Choroid plexus epithelial cell (primary cell): Measurements from ENCODE around the gene SERTAD2.

Experiments
- DNase-seq: peaks from one replicate; pipeline ENCODE4 v3.0.0-alpha.2; 2010; ENCODE audit warnings: low read depth
- H3K4me3 ChIP-seq: 2 replicates; pipeline ENCODE4 v1.5.1; 2011; ENCODE audit warnings: low read depth, mild to moderate bottlenecking, control low read depth, low read length, moderate library complexity
- TF ChIP-seq, protein P1 (sequence below): conservative IDR thresholded peaks from 2 replicates; pipeline ENCODE4 v1.5.1; 2011; ENCODE audit warnings: low read depth, mild to moderate bottlenecking, control low read depth, inconsistent platforms, low read length, moderate library complexity

Gene SERTAD2

DNA sequence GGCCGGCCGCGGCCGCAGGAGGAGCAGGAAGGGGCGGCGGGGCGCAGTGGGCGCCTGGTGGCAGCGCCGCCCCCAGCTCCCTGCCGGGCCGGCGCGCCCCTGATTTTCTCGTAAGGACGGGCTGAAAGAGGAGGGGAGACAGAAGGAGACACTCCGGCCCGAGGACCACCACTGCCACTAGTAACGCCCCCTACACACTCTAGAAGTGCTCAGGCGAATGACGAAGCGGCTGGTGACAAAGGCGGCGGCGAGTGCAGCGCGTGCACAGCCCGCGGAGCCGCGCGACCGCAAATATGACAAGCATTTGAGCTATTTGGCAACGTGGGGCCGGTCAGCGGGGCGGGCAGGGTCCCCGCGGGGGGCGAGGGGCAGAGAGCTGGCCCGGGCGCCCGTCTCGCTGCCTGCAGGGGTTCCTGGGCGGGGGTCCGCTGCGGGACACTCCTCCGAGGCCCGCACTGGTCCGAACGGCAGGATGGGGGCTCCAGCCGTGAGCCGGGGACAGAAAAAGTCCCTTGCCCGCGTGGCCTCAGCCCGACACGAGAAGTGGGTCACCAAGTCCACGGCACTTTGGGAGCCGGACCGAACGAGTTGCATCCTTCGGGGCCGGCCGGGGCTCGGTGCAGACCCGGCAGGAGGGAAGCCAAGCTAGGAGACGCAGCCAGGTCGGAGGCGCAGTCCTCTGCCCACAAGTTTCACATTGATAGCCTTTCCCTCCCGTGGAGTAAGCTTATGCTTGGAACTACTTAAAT is 524 bp upstream of the SERTAD2 start:
- peak; percentile 75 for DNase-seq
- TF ChIP-seq, protein P1, sequence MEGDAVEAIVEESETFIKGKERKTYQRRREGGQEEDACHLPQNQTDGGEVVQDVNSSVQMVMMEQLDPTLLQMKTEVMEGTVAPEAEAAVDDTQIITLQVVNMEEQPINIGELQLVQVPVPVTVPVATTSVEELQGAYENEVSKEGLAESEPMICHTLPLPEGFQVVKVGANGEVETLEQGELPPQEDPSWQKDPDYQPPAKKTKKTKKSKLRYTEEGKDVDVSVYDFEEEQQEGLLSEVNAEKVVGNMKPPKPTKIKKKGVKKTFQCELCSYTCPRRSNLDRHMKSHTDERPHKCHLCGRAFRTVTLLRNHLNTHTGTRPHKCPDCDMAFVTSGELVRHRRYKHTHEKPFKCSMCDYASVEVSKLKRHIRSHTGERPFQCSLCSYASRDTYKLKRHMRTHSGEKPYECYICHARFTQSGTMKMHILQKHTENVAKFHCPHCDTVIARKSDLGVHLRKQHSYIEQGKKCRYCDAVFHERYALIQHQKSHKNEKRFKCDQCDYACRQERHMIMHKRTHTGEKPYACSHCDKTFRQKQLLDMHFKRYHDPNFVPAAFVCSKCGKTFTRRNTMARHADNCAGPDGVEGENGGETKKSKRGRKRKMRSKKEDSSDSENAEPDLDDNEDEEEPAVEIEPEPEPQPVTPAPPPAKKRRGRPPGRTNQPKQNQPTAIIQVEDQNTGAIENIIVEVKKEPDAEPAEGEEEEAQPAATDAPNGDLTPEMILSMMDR = no peak
- peak overlapping the region; percentile 73 for H3K4me3 ChIP-seq

GRCh38 chr2:64652231-64653108 is 1.2 kb downstream of the SERTAD2 start:
- peak; percentile 54 for DNase-seq
- TF ChIP-seq, protein P1 = no peak
- peak overlapping the region; percentile 73 for H3K4me3 ChIP-seq

DNA sequence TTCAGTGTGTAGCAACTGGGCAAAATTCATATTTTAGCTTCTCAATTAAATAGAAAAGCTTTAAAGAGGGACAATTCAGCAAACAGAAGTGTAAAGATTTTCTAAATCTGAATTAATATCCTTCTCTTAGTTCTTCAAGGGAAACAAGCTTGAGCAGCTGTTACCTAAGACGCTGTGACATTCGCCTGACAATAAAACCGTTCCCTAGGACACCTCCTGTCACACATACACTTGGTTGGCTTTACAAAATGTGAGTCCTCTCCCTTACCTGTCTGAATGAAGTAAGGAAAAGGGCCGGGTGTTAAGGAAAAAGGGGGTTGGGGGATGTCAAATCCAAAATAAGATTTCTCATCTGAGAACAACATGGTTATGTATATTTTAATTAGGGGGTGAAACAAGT is 2.1 kb downstream of the SERTAD2 start:
- TF ChIP-seq, protein P1 = no peak
- H3K4me3 ChIP-seq = no peak overlapping the region

DNA sequence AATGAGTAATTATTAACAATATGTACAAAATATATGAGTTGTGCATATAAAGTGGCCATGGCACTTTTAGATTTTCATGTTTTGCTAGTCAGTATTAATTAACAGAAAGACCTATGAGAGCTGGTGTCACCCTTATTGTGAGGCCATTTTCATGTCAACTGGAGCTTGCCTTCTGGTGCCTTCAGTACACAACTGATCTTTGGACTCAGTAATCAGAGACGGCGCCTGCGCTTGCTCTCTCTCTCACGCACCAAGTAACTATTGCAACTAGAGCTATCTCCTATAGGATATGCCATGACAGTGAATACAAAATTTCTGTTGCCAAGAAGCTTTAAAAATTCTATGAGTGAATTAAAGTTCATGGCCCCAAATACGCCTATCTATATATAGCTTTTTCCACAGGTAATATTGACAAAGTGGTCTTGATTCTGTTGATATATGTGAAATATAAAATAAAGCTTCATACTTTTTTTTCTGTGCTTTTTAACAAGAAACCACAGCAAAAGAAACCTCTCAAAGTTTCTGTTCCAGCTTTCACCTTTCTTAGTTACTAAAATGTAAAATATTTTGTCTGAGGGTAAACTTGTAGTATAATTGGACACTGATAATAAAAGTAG is 2.9 kb downstream of the SERTAD2 start:
- no peak for DNase-seq
- H3K4me3 ChIP-seq = no peak overlapping the region
- TF ChIP-seq, protein P1 = no peak

More for the DNA sequence above, 2.1 kb downstream of the SERTAD2 start:
- no peak for DNase-seq

GRCh38 chr2:64650296-64650695 is 3.4 kb downstream of the SERTAD2 start:
- TF ChIP-seq, protein P1 = no peak
- no peak for DNase-seq
- H3K4me3 ChIP-seq = no peak overlapping the region

DNA sequence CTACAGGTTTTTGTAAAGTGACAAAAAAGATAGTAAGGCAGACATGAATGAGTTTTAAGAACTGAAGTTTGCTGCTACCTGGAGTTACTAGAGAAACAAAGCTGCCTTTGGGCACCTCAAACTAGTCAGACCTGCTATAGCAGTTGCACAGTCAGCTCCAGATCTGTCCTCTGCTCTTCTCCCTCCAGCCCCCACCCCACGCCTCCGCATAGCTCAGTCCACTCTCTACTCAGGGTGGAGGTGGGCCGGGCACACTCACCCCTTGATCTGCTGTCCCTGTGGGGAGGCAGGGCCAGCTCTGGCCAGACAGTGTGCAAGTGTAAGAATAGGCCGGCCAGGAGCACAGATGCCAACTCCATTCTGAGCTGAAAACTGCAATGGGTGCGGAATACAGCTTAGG is 4.1 kb downstream of the SERTAD2 start:
- H3K4me3 ChIP-seq = no peak overlapping the region
- no peak for DNase-seq
- TF ChIP-seq, protein P1 = no peak
